Iris pigment epithelial cell (primary cell): ENCODE results near the gene KIAA0930.
"Not testable (repeated sequence)": the region's sequence is repeated elsewhere in the genome, so short reads cannot be mapped to it uniquely, and the experiment has no call there.

Source experiments
- DNase-seq: peaks from one replicate; pipeline ENCODE4 v3.0.0-alpha.2; 2011; ENCODE audit warnings: low read depth

KIAA0930 gene

DNA sequence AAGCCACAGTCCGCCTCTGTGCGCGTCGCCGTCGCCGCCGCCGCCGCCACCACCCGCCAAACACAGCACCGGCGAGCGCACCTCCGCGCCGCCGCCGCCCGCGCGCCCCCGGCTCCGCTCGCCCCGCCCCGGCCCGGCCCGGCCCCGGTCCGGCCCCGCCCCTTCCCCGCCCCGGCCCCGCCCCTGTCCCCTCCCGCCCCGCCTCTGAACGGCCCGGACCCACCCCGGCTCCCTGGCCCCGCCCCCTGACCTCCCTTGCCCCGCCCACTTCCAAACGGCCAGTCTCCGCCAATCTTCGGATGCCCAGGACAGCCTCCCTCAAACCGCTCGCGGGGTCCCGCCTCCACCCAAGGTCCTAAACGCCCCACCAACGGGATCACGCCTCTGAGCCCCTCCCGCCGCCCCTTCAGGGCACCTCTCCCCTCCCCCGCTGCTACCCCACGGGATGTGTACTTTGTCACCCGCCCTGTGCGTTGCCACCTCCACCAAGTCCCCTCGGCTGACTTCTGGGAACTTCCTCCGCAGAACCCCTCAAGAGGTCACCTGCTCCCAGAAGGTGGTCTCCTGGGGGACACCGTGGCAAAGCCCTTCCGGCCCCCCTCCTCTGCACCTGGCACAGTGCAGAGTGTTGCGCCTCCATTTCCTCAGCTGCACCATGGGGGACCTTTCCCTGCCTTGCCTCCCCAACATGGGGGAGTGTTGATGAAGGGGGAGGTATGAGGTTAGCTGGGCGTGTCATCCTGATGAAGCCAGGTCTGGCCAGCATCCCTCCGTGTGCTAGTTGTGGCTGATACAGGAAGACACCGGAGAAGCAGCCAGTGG is at the start of gene KIAA0930:
Gene KIAA0930 (minus strand): TSS at position 85 of the 822 bp plus-strand sequence. CDS start 191 bp downstream, outside the sequence.
- peak; percentile 55 for DNase-seq

DNA sequence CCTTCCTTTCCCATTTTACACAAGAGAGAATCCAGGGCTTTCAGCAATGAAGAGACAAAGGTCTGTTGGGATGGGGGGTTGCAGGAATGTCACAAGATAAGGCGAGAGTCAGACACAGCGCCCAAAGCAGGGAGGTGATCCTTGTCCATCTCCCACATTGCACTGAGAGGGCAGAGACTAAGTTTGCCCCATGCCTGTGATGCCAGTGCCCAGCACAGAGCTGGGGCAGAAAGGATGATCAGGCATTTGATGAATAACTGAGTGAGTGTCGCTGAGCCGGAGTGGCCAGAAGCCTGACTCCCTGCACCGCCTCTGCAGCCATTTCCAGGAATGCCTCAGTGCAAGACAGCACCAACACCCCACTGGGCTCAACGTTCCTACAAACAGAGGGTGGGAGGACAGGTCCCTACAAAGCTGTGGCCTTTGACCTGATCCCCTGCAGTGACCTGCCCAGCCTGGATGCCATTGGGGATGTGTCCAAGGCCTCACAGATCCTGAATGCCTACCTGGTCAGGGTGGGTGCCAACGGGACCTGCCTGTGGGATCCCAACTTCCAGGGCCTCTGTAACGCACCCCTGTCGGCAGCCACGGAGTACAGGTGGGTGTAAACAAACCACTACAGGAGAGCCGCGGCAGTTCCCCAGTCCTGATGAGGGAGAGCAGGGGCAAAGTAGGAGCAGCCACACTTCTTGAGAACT is 46.3 kb upstream of the KIAA0930 start:
- DNase-seq = no peak

DNA sequence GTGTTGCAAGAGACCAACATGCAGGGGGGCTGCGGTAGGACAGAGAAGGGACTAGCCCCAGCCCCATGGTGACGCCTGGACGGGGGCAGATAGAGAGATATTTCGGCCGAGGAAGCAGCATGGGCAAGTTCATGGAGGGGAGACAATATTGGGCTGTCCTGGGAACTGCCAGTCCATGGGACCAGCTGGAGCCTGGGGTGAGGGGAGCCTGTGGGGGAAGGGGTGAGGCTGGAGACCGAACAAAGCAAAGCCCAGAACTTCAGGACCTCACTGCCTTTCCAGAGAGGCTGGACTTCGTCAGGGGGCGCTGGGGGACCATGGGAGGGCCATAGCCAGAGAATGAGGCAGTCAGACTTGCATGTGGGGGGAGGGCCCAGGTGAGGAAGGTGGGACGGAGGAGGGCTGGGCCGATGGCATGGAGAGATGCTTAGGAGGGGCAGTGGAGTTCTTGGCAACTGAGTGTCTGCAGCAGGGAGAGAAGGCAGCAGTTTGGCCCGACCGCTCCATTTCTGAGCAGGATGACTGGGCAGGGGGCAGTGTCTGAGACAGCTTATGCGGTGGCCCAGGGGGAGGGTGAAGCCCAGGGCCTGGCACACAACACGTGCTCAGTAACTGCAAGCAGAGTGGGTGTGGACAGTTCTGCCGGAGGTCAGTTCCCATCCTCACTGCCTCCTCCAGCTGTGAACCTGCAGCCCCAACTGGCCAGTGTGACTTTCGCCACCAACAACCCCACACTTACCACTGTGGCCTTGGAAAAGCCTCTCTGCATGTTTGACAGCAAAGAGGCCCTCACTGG is 44.8 kb upstream of the KIAA0930 start:
- DNase-seq = no peak

DNA sequence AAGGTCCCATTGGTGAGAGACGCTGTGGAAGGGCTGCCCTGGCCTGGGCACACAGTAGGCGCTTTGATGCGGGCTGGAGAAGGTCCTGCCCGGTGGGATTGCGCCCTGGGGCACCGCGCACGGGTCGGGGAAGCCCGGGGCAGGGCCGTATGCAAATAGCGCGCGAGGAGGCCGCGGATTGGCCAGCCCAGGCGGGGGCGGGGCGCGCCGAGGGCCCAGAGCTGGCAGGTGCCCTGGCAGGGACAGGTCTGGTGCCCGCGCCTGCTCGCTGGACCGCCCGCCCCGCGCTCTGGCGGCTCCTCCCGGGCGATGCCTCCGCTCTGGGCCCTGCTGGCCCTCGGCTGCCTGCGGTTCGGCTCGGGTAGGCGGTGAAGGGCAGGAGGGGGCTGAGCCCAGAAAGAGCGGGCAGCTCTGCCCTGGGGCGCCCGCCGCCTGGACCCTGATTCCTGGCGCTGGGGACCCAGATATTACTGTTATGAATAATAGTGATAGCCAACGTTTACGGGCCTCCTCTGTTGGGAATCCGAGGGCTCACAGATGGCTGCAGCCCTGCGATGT is 44.1 kb upstream of the KIAA0930 start, which contains the start of gene UPK3A:
Gene UPK3A (plus strand): TSS at position 245 of the 558 bp plus-strand sequence. CDS start 65 bp downstream, at position 310.
- no peak for DNase-seq

DNA sequence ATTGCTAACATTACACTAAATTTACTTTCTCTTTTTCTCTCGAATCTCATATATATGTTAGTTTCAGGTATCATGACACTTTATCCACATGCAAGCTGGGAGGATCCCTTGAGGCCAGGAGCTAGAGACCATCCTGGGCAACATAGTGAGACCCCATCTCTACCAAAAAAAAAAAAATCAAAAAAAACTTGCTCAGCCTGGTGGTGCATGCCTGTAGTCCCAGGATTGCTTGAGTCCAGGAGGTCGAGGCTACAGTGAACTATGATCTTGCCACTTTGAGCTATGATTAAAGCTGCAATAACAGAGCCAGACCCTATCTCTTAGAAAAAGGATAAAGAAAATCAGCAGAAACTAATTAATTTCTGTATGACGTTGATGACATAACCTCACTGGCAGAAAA is 40.3 kb upstream of the KIAA0930 start:
- DNase-seq = no peak

DNA sequence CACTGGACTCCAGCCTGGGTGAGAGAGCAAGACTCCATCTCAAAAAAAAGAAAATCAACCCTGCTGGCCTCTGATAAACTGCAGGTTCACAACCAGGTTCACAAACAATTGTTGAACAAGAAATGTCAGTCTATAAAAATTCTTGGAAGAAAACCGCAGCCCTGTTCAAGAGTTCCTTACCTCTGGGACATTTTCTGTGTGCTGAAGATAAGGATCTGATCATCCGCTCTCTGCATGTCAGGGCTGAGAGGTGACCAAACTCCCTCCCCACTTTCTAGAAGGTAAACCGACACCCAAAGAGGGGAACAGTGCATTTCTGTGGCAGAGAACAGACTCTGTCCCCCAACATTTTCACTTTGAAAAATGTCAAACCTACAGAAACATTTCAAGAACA is 39.9 kb upstream of the KIAA0930 start:
- DNase-seq = no peak

DNA sequence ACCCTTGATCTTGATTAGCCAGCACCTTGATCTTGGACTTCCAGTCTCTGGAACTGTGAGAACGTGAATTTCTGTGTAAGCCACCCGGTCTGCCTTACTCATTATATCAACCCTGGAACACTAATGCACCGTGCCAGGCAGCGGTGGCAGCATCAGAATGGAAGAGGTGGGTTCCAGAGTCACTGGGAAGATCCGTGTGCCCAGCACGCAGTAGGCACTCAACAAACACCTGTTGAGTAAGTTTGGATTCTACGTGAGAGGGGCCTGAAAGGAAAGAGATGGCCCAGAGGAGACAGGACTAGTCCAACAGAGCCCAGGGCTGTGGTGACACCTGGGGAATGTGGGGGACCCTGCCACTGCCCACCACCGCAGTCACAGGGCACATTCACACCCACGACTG is 37.4 kb upstream of the KIAA0930 start:
- DNase-seq = no peak

DNA sequence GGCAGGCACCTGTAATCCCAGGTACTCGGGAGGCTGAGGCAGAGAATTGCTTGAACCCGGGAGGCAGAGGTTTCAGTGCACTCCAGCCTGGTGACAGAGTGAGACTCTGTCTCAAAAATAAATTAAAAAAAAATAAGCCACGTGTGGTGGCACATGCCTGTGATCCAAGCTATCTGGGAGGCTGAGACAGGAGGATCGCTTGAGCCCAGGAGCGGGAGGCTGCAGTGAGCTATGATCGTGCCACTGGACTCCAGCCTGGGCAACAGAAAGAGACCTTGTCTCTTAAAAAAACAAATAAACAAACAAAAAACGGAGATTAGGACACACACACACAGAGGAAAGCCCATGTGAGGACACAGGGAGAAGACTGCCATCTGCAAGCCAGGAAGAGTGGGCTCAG is 37.0 kb upstream of the KIAA0930 start:
- DNase-seq = not testable (repeated sequence)

DNA sequence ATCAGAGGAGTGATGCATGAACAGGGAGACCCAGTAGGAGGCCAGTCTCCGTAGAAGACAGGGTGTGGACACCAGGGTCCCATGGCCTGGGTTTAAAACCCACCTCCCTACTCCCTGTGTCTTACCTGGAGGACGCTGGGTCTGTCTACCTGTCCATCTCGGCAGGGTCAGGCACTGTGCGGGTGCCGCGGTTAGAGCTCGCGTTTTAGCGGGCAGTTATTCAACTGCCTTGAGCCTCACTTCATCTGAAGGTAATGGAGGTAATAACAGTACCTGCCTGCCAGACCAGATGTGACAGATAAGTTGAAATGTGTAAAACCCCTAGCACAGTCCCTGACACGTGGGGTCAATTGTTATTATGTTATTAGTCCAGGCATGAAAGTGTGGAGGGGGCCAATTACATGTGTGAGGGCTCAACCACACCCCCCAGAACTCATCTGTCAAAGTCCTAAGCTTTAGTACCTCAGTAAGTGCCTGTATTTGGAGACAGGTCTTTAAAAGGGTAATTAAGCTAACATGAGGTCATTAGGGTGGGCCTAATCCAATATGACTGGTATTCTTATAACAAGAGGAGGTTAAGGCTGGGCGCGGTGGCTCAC is 35.9 kb upstream of the KIAA0930 start:
- DNase-seq = no peak

DNA sequence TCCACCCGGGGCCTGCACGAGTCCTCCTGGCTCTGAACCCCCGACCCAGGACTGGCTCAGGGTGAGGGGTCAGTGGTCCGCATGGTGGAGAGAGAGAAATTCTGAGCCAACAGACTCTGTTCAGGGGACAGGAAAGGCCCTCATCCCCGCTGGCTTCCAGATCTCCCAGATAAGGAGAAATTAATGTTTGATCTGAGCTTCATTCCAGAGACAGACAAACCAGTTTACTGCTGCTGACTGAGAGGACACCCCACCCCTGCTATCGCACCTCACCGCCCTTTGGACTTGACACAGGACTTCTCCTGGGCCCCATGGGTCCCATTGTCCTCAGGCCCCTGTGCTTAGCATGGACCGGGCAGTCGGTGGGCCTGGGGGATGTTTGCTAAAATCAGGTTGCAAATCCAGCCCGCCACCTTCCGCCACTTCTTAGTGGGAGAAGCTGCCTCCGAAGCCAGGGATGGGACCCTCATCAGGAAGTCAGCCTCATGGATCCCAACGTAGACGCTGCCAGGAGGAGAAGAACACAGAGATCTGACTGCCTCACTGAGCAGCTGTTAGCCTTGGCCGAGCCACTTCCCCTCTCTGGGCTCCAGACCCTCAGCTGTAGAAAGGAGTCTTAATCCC is 32.9 kb upstream of the KIAA0930 start:
- no peak for DNase-seq

DNA sequence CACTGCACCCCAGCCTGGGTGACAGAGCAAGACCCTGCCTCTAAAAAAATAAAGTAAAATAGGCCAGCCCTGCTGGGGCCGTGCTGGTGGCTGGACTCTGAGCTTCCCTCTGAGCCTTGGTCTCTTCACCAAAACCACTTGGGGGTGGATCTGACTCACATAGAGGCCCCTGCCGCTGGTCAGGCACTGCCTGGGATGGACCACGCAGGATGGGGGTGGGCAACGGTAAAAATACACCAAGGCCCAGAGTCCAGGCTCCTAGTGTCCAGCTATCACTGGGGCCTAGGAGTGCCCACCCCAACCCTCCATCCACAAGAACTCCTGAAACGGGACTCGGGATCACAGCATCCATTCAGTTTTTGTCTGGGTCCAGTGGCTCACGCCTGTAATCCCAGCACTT is 31.8 kb upstream of the KIAA0930 start:
- DNase-seq = no peak

DNA sequence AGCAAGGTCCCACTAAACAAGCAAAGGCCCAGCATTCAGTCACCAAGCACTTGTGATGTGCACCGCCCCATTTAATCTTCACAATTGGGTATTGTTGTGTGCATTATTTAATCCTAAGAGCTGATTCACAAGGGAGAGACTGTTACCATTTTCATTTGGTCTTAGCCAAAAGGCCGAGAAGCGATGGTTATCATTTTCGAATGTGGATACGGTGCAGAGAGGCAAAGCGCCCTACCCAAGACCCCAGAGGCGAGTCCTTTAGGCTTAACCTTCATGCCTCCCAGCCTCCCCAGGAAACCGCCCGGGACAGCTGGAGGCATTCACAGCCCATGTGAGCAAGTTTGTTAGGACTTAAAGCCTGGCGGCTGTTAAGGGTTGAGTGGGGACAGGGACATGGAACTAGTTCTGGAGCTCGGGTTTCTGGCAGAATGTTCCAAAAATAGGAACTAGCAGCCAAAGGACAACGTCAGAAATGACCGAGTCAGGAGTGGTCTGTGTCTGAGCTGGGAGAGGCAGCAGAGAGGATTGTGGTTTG is 31.0 kb upstream of the KIAA0930 start:
- DNase-seq = no peak

DNA sequence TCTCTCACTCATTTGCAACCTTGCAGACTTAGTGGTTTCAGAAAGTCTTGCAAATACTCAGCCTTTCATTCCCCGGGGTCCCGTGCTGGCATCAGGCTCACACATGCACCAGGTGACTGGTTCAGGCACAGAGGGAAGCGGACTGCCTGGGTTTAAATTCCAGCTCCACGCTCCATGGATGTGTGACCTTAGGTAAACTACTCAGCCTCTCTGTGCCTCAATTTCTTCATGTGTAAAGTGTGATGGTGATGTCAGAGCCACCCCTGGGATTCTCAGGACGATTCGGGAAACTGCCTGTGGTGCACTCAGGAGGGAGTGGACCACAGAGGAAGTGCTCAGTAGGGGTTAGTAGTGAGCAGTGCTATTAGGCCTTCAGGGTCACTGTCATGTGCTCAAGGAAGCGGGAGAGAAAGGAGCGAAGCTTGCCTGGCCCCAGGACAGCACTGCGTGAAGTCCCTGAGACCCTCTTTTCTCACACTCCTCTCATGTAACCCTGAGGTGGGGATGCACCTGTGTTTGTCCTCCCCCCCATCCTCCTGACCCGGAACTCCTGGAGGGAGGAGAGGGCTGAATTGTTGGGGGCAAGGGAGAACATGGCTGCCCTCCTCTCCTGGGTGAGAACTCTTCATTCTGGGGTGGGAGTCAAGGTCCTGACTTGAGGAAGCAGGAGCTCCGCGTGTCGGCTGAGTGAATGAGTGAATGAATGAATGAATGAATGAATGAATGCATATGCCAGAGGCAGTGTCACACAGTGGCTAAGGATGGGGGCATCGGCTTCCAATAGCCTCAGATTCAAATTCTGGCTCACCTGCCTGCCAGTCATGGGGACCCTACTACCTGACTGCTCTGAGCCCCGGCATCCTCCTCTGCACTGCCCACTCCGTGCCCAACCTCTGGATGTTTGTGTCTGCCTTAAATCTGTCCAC is 29.7 kb upstream of the KIAA0930 start:
- no peak for DNase-seq

DNA sequence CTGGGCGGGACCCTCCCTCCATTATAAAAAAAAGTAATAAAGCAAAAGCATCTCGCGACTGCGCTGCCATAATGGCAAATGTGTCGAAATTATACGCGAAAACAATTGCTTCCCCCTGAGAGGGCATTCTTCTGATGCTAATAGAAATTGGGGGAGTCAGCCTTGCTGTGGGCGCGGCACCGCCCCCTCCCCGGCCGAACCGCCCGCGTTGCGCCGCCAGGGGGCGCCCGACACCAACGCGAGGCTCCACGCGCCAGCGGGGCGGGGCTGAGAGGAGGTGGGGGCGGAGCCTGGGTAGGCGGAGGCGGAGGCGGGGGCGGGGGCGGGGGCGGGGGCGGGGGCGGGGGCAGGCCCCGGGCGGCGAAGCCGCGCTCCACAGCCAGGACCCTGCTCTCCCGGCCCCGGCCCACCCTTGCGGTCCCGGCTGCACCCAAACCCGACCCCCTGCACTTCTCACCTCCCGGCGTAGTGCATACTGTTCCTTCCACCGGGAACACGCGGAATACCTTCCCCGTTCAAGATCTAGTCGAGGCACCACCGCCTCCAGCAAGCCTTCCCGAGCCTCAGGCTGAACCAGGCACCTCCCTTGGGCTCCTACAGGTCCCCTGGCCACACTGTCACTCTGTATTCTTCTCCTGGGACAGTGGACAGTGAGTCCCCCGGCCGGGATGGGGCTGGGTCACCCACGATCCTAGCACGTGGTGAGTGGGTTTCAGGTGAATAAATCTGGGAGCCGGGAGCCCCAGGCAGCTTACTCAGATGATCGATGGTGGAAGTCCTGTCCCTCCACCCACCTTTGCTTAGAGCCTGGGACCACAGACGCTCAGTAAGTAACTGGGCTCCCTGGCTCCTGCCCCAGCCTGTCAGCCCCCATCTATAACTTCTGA is 28.5 kb upstream of the KIAA0930 start:
- peak; percentile 39 for DNase-seq

DNA sequence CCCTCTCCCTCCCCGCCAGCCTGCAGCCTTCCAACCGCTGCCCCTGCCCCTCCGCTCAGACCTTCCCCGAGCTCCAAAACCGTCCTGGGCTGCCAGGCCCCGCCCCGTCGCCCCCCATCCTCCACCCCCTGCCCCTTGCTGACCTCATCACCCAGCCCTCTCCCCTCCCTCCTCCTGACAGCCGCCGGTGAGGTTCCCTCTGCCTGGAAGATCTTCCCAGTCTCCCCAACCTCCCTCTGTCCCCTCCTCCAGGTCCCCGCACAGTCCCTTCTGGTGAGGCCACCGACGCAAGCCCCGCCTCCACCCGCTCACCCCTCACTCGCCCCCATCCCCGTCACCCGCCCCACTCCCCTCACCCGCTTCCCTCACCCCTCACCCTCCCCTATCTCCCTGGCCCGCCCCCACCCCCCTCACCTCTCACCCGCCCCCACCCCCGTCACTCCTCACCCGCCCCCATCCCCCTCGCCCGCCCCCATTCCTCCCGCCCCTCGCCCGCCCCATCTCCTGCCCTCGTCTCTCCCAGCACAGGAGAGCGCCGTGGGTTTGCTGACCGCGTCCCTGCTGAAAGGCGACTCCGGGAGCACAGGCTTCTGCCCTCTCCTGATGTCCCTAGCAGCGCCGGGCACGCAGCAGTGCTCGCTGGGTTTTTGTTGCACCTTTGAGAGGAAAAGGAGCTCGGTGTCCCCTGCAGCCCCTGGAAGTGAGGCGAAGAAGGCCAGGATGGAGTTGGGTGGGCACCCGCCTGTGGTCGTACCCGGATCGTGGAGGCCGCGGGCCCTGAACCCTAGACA is 27.7 kb upstream of the KIAA0930 start:
- no peak for DNase-seq

DNA sequence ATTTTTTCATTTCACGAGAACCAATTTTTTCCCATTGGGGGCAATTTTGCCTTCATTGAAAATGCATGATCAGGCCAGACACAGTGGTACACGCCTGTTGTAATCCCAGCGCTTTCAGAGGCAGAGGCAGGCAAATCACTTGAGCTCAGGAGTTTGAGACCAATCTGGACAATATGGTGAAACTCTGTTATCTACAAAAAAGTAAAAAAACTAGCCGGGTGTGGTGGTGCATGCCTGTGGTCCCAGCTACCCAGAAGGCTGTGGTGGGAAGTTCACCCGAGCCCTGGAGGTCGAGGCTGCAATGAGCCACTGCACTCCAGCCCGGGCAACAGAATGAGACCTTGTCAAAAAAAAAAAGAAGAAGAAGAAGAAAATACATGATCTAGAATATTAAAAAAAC is 24.8 kb upstream of the KIAA0930 start:
- no peak for DNase-seq

DNA sequence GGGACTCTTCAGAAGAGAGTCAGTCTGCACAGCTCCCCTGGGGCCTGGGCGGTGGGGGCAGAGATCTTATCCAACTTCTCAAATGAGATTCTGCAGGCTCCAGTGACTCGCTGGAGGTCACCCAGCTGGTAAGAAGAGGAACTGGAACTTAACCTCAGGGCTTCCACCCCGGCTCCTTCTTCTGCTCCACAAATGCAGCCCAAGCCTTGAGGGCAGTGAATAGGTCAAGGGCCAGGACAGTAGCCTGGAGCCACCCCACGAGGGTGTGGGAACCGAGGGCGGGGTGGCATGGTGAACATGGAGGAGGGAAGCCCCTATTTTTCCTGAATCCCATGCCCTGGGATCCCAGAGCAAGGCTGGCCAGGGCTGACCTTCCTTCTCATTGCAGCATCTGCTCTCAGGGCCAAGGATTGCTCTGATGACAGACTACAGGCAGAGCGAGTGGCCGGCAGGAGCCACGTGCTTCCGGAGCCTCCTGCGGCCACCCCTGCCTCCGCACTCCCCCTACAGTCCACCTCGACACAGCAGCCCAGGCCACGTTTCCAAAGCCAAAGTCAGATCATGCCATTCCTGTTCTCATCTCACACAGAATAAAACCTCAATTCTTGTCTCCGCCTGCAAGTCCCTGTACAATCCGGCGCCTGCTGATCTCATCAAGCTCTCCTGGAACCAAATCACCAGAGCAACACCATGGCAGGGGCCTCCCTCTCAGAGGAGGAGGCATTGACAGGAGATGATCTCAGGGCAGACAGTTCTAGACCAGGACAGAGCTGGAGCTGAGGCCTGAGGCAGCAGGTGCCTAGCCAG is 23.0 kb upstream of the KIAA0930 start:
- peak; percentile 83 for DNase-seq
